HG02973 (cell line): Measurements from ENCODE around the gene ANKS6.

ENCODE experiments used
- ATAC-seq: cut with Tn5 transposase; IDR thresholded peaks from one replicate; pipeline ENCODE4 v1.9.1; 2021; ENCODE audit warnings: moderate library complexity; ENCODE audit not compliant: unreplicated experiment

ANKS6 gene

GRCh38 chr9:98791608-98792490 is 4.5 kb downstream of the ANKS6 start:
- no peak for ATAC-seq

DNA sequence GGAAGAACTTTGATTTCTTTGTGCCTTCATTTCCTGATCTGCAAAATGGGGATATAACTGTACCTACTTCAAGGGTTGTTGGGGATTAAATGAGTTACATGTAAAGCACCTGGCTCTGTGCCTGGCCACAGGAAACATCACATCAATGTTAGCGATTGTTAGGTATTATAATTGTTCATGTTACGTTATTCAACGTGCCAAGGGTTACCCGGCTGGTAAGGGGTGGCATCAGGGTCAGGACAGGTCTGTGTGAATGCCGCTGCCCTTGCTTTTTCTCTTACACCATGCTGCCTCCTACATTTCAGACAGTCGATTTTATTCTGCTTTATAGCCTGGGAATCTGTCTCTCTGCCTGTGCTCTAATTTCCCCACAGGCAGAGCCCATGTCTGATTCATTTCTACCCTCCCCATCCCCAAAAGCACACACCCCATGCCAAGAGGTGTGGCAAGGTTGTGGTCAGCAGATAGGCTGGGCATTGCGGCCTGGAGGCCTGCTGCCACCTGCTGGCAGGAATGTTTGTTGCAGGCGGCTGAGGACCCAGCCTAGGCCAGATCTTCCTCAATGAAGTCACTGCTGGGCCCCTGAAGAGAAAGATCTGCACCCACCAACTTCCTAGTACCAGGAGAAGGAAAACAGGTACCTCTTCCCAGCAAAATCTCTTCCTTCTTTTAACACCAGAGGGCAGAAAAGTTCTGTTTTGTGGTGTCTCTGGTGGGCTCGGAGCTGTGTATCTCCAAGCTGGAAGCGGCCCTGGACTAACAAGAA is 5.3 kb downstream of the ANKS6 start:
- no peak for ATAC-seq

DNA sequence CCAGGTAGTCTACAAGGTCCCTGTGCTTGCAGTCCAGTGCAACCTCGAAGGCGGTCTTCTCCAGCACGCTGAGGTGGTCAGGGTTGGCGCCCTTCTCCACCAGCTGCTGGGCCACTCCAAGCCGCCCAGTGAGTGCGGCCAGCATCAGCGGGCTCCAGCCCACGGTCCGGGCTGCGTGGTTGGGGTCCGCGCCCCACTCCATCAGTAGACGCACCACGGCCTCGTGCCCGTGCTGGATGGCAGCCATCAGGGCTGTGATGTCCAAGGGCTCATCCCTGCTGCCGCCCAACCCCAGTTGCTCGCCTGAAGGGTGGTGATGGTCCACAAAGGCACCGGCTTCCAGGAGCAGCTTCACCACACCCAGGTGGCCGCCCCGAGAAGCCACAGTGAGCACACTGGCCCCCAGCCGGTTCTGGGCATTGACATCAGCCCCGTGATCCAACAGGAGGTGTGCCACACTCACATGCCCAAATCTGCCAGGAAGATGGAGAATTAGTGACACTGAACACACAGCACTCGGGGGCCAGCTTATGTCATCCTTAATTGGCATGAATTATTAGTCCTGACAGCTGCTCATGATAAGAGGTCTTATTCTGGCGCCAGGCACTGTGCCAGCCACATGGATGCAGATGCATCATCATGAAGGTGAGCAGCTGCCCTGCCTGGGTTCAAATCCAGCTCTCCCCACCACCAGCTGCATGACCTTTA is 6.1 kb downstream of the ANKS6 start:
- ATAC-seq, result no peak

- no peak for ATAC-seq
Observed at GRCh38 chr9:98789483-98790133, 6.7 kb downstream of the ANKS6 start.

- ATAC-seq, result no peak
Observed at GRCh38 chr9:98787766-98788335, 8.5 kb downstream of the ANKS6 start.

DNA sequence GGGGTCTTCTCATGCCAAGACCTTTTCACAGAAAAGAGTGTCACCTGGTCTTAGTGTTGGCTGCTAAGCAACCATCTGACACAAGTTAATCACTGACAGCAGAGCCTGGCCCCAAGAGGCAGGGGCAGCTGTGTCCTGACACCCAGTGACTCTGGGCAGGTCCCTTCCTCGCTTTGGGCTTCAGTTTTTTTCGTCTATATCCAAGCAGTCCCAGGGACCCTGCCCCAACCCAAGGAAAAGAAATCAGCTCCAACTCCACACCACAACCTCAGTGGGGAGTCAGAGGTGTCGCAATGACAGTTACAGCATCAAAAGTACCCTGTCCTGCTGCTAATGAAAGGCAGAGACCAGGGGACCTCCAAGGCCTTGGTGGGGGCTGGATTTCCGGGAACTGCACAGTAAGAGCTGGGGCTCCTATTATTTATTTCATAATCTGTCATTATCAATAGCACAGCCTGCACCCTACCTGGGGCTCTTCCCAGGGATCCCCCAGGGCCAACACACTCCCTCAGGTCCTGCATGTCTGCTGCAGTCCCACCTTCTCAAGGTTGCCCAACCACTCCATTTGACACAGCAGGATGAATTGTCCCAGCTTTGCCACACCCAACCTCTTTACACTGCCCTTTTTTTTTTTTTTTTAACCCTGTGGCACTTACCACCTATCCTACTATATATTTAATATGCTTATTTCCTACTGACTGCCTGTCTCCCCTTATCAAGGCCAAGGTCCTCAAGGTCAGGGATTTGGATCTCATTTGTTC is 9.4 kb downstream of the ANKS6 start:
- no peak for ATAC-seq

- no peak for ATAC-seq
Observed at GRCh38 chr9:98784831-98785806, 11.2 kb downstream of the ANKS6 start.

DNA sequence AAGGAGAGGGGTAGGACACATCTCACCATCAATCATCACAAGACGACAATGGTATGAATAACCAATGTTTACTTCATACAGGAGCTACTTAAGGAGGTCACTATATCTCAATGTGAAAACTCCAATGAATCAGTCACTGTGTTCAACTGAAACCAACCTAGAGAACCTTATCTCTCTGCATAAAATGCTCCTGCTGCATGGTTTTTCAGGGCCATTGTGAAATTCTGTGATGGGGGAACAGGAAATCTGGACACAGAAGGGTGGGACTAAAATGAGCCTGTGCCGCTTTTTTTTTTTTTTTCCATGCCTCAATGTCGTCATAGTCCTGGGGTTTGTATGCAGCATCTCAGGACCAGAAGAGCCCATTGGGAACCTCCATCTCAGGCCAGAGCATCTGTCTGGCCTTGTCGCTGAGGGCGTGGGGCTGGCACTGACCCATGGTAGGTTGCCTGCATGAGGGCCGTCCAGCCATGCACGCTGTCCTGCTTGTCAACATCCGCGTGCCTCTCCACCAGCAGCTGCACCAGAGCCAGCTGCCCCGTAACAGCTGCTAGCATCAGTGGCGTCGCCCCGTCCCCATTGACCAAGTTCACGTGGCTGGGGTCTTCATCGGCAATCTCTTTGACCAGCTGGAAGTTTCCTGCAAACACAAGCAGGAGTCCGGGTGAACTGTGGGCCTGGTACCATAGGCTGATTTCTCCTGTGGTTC is 12.7 kb downstream of the ANKS6 start:
- no peak for ATAC-seq

DNA sequence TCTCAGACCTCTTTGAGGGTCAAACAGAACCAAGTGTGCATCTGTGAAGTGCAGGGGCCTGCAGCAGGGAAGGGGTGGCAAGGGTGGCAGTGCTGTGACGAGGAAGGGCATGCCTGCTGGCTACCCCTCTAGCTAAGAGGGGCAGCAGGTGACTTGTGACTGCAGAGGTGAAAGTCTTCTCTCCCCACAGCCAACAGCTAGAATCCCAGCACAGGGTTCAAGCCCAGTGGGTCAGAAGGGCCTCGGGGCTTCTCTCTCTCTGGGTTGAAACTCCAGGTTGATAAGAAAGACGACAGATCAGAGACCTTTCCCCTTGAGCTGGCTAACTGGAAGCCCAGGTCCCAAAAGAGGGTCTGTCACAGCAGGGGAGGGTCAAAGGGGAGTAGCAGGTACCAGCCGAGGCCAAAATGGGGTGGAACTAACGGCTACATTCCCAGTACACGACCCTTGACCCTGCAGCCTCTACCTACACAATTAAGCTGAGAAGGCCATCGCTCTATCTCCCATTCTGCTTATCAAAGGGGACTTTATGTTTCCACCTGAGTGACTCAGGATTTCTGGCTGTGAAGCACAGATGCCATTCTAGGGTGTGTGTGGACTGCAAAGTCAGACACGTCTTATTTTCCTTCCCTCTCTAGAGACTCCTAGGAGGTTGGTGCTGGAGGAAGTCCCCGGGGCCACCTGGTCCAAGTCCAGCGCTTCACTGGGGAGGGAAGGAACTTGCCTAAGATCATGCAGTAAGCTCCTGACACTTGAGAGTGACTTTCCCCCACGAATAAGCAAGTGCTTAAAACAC is 14.6 kb downstream of the ANKS6 start:
- no peak for ATAC-seq

DNA sequence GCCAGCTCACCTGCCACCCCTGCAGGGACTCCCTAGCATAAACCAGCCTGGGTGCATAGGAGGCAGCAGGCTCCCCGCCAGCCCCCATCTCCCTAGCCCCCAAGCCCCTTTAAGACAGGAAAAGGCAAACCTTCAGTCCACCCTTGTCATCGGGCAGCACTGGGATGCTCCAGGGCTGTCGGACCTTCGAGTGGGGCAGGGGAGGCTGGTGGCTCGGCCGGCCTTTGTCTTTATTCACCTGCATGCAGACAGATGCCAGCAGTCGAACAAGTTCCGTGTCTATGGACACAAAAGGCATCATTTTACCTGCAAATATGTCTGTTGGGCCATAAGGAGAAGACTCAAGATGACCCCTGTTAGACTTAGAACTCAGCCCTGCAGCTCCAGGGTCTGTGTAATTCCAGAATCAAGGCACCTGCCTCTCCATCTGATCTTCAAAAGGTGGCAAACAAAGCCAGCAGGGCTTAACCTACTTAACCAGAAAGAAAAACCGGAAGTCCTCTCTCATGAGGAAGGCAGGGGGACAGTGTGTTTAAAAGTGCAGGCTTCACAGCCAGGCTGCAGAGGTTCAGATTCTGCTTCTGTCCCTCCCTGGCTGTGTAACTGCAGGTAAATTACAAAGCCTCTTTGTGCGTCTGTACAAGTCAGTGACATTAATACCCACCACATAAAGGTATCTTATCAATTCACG is 16.2 kb downstream of the ANKS6 start:
- ATAC-seq, result no peak

DNA sequence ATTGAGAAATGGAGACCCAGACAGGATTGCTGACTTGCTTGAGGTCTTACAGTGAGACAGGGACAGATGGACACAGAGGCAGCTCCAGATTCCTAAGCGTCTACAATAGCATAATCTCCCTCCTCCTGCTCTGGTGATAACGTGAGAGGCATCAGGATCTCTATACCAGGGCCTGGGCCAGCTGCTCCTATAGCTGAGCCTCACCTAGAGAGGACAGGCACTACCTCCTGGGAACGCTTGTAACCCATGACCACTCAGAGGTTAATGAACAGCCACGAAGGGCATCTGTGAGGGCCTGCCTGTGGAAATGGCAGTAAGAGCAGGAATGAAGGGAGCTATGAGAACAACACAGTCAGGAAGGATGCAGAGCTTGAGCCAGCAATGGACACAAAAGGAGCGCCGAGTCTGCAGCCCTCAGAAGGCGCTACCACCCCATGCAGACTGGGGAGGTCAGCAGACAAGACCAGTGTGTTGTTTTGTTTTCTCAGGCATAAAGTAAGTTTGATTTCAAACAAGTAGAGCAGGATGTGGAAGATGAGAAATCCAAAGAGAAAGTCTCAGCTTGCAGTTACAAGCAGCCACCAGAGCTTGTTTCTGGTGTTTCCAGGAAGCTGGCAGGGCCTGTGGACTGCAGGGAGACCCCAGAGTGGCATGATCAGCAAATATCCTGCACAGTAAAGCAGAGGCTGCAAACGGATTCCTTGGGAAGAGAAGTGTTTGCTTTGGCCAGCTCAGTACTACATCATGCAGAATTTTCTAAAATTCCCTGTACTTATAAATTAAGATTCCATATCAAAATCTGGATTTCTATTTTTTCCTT is 17.4 kb downstream of the ANKS6 start:
- ATAC-seq, result no peak

- ATAC-seq, result no peak
Observed at GRCh38 chr9:98778251-98778650, 18.1 kb downstream of the ANKS6 start.

DNA sequence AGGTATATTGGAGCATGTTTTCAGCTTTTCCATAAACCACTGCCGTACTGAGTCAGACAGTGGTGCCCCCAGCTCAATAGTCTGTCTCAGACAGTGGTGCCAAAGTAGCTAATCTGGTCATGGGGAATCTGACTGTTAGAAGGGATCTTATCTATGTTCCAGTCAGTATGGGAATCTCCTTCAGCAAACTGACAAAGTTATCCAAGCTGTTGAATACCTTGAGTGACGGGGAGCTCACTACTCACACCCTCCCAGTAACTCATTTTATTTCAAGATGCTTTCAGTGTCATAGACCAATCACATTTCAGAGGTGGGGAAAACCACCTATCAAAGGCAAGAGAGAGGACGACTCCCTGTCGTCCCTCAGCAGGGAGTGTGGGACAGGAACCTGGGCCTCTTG is 18.7 kb downstream of the ANKS6 start:
- ATAC-seq, result no peak

DNA sequence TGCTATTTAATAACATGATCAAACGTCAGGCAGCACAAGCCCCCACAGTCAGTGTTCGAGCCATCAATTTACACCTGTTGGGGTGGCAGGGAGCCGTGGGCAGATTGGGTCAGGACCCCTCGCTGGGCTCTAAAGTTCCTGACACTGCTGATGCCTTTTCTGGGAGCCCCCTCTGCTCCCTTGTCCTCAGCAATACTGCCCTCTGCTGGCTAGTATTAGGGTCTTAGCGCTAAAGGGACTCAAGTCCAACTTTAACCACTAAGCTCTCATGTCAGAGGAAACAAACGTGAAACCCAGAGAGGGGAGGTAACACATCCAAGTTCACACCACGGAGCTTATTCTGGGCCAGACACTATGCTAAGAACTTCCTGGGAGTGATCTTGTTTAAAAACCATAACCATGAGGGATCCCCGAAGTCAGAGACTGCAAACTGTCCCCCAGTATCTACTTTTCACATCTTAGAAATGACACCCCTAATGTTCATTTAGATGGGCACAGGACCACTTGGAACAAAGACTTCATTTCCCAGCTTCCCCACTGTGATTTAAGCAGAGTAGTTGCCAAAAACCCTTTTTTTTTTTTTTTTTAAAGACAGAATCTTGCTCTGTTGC is 20.4 kb downstream of the ANKS6 start:
- no peak for ATAC-seq

DNA sequence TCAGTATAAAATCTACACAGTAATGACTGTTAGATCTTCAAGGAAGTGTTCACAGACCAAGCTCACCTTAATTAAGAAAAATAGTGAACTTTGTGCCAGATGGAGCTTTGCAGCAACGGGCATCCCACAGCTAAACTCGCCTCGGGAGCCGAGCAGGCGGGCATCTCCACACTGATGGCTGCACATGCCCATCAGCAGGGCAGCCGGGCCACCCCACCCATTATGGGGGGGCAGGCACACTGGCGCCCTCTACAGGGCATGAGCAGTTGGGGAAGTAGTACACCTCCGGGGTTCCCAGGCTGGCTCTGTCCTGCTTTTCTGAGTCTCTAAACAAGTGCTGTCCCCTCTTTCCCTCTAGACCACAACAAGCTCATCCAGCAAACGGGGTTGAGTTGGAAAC is 21.6 kb downstream of the ANKS6 start:
- ATAC-seq, result no peak

DNA sequence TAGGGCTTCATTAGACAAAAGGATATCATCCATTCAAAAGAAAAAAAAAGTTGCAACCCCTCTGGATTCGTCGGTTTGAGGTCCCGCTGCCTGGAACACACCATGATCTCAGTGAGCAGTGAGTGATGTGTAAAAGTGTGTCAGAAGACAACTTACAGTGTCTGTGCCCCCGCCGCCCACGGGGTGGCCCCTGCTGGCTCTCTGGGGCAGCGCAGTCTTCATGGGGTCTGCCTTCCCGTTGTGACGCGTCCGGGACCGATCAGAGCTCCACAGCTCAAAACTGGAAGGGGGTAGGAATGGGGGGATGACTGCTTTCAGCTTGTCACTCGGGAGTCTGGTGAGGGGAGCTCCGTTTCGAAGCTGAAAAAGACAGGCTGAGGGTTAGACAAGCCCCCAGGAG is 22.6 kb downstream of the ANKS6 start:
- ATAC-seq, result no peak
